NCI-H82 treated with DMSO at 0.1 percent for 48 hours (cell line): ENCODE data around the gene CHPF.

ENCODE experiments used
- DNase-seq: peaks from one replicate; lab custom pipeline; 2025; ENCODE audit not compliant: unreplicated experiment; lab: John Stamatoyannopoulos, UW

The CHPF gene

DNA sequence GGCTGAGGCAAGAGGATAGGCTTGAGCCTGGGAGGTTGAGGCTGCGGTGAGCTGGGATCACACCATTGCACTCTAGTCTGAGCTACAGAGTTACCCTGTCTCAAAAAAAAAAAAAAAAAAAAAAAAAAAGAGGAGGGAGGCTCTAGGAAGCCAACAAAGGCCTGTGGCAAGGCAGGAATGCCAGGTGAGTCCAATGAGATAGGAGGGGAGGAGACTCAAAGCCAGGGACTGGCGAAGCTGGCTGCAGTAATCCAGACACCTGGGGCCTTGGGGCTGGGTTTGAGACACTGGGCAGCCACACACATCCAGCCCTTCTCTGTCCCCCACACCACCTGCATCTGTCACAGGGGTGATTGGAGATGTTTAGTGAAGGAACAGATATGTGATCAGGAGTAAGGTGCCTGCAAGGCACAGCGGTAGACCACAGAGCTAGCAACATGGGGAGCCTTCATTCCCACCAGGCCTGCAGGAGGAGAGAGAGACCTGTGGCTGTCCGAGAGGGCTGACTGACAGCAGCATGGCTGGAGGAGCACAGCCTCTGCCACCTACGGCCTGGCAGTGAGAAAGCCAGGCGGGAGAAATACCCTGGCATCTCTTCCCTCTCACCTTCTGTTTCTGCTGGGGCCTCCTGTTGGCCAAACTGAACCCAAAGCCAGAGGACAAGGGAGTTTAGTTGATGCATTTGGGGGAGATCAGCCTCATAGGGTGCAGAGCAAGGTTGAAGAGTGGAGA, 9.5 kb downstream of the CHPF start:
- DNase-seq: no peak

DNA sequence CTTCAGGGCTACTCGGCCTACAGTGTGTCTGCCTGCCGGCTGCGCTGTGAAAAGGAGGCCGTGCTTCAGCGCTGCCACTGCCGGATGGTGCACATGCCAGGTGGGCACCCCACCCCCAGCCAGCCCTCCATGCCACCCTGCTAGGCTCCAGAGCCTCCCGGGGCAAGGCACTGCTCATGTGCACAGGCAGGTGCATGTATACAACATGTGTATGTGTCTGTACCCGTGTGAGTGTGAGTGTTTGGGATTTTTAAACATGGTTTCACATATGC, 11.3 kb downstream of the CHPF start:
- DNase-seq: no peak

DNA sequence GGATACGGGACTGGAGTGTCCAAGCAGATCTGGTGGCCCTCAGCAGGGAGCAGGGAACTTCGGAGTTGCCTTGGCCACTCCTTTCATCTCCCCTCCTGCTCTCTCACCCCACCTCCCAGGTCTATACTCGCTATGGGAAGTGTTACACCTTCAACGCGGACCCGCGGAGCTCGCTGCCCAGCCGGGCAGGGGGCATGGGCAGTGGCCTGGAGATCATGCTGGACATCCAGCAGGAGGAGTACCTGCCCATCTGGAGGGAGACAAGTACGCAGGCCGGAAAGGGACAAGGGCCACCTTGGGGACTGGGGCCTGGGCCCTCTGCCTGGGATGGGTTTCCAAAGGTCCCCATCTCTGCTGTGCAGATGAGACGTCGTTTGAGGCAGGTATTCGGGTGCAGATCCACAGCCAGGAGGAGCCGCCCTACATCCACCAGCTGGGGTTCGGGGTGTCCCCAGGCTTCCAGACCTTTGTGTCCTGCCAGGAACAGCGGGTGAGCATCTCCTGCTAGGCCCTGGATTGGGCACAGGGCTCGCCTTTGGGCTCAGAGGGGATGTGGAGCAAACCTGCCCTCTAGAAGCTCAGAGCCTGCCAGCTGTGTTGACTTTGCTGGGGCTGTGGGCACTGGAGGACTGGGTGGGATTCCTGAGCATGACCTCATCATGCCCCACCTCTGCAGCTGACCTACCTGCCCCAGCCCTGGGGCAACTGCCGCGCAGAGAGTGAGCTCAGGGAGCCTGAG, 11.8 kb downstream of the CHPF start:
- DNase-seq: no peak

DNA sequence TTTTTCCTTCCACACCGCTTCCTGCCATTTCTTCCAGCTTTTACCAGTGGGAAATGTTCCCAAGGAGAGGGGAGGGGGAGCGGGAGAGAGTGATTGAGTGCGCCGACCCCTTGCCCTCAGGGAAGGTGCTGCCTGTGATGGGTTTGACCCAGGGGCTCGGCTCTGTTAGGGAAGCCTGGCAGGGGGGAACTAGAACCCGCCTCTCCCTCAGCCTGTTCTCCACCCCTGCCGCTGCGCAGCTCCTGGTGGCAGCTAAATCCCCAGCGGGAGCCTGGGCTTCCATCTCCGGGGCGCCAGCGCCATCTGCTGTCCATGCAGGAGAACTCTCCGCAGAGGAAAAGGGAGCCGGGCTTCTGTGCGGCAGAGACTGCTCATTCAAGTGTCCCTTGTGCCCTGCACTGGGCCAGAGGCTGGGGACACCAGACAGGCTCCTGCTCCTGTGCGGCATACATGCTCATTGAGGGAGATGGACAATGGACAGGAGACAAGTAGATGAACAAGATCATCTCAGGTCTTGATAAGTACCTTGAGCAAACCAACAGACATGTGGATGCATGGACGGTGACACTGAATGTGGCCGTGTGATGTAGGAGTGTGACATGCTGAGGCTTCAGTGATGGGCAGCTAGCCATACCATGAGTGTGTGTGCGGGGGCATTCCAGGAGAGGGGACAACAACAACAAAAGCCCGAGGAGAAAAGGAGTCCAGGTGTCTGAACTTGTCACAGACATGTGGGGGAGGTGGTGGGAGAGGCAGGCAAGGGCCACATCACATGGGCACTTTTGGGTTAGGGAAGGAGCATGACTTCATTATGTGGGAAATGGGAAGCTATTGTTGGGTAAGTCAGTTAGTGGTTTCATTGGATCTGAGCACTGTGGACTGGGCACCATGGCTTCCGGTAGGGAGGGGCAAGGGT, 13.3 kb downstream of the CHPF start:
- DNase-seq: peak; percentile 79

DNA sequence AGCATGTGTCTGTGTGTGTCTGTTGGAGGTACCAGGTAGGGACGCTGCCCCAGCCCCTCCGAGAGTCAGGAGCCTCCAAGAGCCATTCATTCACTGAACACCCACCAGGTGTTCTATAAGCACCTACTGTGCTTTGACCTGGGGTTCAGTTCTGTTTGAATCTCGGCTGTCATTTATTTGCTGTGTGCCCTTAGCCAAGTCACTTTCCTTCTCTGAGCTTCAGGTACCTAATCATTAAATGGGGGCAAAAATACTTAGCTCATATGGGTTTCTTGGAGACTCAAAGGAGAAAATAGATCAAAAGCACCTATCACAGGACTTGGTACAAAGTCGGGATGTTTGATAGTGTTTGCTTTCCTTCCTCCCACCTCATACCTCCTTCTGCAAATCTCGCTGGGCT, 16.1 kb downstream of the CHPF start:
- DNase-seq: no peak

DNA sequence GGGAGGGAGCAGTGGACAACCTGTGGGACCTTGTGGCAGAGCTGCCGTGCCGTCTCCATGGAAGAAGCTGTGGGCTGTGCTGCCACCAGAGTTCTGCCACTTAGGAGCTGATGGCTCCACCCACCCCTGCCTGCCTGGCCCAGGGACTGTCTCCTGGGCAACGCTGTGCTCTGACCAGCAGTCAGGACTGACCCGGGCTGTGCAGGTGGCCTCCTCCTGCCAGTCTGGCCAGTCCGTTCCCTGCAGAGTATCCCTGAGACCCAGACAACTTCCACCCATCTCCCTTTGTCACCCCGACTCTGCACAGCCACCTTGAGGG, 16.6 kb downstream of the CHPF start:
- DNase-seq: no peak

DNA sequence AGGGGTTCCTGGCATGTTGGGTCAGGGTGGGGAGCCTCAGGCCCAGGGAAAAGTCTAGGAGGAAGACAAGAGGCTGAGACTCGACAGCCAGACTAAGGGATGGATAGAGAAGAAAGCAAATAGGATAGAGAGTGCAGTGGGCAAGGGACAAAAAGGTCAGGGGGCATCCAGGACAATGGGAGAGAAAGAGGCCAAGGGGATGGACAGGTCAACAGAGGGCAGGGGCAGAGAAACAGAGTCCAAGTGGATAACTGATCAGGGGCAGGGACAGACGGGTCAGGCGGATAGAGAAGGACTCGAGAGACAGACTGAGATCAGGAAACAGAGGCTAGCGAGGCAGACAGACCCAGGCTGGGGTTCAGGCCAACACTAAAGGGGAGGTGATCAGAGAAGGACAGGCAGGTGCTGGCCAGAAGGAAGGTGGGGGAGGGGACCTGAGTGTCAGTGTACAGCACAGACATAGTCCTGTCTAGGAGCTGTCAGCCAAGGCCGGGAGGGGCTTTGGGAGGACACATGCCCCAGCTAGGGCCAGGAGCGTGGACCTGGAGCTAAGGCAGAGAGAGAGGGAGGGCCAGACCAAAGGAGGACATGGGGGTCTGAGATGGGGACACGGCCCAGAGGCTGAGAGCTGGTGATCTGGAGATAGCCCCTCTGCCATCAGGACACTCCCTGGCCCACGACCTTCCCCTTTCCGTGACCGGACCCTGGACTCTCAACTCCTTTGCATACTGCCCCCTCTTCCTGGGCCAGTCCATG, 17.1 kb downstream of the CHPF start:
- DNase-seq: peak; percentile 9

DNA sequence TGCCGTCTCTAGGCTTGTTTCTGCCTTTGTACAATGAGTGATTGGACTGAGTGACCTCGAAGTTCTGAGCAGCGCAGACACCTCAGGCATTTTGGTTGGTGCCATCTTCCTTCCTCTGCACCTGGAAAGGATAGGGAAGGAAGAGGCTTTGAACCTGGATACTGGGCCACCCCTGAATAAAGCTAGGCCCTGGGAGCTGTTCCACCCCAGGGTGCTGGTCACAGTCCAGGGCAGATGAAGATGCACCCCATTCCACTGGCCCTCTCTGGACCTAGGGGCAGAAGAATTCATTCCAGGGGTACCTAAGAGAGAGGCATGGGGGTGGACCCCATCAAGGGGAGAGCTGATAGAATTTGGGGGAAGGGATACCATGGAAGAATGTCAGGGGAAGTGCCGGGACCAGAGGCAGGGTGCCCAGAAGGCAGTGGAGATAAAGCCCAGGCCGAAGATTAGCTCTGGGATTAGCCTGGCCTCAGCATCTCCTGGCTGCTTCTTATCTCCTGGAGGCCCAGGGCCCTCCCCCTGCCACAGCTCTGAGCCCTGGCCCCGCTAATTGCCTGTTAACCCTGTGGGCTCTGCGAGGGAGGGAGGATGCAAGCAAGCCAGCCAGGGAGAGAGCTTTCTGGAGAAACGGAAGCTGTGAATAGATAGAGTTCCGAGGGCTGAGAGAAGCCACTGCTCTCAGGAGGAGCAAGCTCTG, 17.9 kb downstream of the CHPF start:
- peak; percentile 95 for DNase-seq

DNA sequence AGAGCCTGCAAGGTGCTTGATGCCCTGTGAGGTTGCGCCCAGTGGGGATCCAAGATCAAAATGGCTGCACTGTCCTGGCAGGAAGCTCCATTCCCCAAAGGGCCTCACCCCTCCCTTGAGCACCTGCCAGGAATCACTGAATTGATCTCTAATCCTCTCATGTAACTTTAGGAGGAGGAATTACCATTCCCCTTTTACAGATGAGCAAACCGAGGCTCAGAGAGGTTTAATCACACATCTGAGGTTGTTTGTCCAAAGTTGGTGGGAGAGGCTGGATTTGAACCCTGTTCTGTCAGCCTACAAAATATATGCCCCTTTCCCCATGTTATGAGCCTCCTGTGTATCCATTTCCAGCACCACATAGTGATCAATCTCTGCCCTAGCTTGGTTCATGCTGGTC, 18.8 kb downstream of the CHPF start:
- DNase-seq: no peak

DNA sequence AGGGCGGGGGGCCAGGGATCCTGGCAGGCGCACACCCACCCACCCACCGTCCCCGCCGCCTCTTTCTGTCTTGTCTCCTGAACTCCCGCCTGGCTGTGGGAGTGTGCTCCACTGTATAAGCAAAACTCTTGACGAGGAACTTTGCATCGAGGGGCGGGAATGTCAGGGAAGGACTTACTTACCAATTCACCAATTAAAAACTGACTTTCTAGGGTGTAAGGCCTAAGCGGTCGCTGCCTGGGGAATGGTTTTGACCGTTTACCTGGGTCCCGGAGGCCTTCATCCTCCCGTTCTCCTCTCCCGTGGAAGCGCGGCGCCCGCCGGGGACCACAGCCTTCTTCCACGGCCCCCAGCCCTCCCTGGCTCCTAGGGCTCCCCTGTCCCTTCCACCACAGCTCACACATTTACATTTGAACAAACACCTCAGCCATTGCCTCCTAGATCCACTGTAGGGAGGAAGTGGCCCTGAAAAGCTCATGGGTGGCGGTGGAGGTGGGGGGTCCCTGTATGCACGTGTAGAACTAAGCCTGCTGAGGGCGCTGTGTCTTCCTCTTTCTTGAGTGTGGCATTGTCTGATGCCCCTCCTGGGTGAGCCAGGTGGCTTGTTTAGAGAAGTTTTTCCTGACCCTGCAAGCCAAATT, 20.5 kb downstream of the CHPF start:
- no peak for DNase-seq

DNA sequence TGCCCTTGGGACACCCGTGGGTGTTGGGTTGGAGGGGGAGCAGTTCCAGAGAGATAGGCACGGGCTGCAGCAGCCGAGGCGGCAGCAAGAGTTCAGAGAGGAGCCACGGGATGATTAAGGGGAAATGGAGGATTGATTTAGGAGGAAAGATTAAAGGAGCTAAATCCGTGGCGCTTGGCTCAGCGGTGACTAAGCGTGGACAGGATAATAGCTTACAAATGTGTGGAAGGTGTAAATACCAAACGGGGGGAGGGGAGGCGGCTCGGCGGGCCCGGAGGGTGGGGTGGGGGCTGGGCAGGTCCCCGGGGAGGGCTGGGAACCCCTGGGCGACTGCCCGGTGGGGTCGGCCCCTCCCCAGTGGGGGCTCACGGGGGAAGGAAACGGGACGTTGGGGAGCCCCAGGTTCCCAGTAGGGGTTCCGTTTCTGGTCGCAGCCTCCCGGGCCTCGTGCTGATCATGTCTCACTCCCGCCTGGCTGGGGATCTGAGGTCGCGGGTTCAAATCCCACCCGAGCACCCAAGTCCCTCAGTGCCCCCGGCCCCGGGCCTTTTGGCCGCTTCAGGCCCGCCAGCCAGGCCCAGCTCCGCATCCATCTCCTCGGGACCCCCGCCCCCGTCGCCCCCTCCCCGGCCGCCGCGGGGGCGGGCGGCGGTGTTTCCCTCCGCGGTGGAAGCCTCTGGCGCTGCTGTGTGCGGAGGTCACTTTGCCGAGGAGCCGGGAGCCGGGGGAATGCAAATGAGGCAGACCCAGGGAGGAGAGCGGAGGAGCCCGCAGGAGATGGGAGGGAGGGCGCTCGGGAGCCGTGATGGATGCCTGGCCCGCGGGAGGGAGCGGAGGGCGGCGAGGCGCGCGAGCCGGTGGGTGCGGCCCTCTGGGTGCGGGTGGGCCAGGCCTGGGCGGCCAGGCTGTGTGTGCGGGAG, 21.2 kb downstream of the CHPF start:
- DNase-seq: peak; percentile 97

DNA sequence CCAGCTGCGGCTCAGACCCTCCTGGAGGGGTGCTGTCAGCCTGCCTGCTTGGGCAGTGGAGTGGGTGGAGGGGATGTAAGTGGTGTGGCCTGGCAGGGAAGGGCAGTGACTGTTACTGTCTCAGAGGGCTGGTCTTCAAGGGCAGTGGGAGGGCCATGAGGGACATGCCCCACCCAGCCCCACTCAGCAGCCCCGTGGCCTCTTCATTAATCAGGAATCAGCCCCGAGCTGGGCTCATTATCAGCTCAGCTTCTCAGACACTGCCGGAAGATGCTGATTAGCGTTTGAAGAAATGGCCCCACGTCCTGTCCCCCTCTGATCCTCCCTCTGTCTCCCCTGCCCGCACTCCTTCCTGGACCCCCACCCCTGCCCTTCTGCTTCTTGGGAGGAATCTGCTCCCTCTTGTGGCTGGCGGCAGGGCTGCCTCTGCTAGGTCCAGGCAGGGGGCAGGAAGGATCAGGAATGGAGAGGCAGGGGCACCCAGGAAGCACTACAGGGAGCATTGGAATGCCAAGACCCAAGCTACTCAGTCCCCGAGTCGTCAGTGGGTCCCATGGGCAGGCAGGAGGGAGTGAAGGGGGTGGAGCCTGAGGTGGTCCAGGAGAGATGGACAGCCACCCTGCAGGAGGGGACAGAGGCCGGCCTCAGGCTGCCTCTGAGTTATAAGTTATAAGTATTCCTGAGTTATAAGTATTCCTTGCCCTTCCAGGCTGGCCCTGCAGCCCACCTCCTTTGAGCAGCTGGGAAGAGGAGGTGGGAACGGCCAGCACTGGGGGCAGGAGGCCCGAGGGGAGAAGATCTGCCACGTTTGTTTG, 22.3 kb downstream of the CHPF start:
- DNase-seq: peak; percentile 98

DNA sequence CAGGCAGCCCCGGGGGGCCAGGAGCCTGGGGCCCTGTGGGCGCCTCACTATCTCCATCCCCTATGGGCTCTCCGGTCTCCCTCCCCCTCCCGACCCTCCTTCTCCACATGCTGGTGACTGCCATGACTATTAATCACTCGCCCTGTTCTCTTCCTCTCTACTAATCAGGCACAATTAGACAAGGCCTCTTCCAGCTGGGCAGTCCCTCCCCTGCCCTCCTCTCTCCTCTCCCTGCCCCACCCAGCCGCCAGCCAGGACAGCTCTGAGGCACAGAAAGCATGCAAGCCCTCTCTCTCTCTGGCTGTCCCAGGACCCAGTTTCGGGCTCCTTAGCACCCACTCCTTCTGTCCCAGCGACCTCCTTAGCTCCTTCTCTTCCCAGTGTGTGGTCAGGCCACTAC, 23.5 kb downstream of the CHPF start:
- DNase-seq: peak; percentile 86

DNA sequence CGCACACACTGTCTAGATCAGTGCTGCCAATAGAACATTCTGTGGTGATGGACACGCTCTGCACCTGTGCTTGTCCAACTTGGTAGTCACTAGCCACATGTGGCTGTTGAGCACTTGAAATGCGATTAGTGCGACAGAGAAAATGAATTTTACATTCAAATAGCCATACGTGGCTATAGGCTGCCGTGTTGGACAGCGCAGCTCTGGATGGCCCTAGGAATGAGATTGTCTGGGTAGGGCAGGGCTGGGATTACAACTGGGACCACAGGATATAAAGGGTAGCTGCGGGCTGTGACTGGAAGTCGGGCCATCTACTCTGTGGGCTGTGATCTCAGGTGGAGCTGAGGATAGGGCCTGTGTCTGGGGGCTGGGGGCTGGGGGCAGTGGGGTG, 24.1 kb downstream of the CHPF start:
- DNase-seq: no peak

DNA sequence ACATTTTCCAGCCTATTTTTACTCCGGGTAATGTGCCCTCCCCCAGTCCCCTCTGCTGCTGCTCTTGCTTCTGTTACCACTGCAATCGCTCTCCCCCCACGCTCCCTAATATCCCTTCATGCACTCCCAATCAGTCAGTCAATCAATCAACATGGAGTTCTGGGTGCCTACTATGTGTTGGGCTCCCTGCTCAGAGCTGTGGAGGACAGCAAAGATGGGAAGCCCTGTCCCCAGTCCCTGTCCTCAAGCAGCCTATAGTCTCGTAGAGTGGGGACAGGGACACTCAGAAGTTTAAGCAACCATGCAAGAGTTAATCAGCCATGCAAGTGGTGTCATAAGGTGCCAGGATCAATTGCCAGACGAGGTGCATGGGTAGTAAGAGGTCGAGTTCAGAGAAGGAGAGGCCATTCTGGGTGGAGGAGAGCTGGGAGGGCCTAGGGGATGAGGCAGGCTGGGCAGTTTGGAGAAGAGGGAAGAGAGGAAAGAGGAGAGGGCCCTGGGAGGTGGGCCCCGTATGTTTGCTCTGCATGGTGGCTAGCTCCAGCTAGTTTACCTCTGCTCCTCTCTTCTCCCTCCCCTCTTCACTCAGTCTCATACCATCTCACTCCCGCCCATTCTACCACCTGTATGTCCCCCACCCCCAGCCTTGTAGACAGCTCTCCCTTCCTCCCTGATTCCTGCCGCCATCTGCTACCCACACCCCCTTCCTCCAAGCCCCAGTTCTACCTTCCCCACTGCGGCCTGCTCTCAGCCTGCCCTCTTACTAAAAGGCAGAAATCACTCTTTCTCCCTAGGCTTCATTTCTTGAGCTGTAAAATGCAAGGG, 25.4 kb downstream of the CHPF start:
- DNase-seq: peak; percentile 73

DNA sequence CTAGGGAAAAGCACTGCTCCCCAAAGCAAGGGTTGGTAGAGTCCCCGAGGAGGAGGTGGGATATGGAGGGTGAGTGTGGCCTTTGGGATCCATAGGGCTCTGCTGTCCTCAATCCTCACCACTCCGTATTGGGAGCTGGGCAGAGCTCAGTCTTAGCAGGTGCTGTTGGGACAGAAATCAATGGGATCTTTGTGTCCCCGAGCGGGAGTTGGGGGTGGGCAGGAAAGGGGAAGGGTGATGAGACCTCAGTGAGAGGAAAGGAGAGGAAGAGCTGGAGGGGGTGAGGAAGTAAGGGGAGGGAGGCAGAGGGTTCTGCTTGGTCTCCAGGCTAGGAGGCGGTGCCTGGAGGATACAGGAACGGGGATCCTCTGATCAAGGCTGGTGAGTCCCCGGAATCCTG, 26.7 kb downstream of the CHPF start:
- DNase-seq: no peak

DNA sequence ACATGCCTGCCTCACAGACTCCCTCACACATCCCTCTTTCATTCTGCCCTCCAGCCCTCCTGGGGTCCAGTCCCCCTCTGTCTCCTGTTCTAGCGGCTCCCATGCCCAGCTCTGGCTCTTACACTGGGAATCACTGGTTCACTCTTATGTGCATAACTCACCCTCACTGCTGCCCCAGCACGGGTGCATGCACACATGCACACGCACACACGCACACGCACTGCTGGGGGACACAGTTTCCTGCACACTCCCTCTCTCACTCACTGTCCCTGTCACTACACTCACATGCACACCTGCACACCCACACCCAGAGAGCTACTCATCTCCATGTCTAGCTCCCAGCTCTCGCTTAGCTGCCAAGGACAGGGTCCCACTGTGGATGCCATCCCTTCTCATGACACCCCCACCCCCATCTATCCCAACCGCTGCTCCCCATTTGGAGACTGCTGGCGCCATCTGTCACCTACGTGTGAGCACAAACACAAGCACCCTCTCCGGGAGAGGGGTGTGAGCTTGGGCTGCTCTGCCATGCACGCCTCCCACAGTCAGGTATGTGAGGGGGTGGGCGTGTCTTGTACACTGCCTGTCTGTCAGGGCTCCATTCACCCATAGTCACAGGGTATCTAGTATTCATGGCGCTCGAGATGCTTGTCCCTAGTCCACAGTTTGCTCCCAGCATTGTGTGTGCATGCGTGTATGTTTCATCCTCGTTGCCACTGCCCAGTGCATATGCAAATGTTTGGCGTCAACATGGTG, 27.6 kb downstream of the CHPF start:
- DNase-seq: no peak
